GM18519 (cell line): ENCODE data around the gene RAB6B.

Source experiments
- ATAC-seq: cut with Tn5 transposase; IDR thresholded peaks from one replicate; pipeline ENCODE4 v1.9.1; 2021; ENCODE audit warnings: mild to moderate bottlenecking, moderate library complexity; ENCODE audit not compliant: unreplicated experiment, low FRiP score

Gene RAB6B

GRCh38 chr3:133897547-133897946 lies 1.9 kb upstream of the RAB6B start:
- no peak for ATAC-seq

GRCh38 chr3:133896002-133896761 lies 500 bp upstream of the RAB6B start:
- ATAC-seq = no peak

- ATAC-seq = no peak
Measured at GRCh38 chr3:133894353-133895207, 1.1 kb downstream of the RAB6B start.

- ATAC-seq = no peak
Measured at GRCh38 chr3:133893683-133894352, 1.9 kb downstream of the RAB6B start.

- ATAC-seq = no peak
Measured at GRCh38 chr3:133892541-133893231, 3.0 kb downstream of the RAB6B start.

- no peak for ATAC-seq
Measured at GRCh38 chr3:133891662-133892378, 3.9 kb downstream of the RAB6B start.

GRCh38 chr3:133890972-133891644 lies 4.6 kb downstream of the RAB6B start:
- ATAC-seq = no peak

GRCh38 chr3:133890037-133890436 lies 5.6 kb downstream of the RAB6B start:
- no peak for ATAC-seq

GRCh38 chr3:133888726-133889340 lies 6.8 kb downstream of the RAB6B start:
- no peak for ATAC-seq

GRCh38 chr3:133887803-133888703 lies 7.6 kb downstream of the RAB6B start:
- no peak for ATAC-seq

- ATAC-seq = no peak
Measured at GRCh38 chr3:133887074-133887802, 8.4 kb downstream of the RAB6B start.

GRCh38 chr3:133886031-133886722 lies 9.5 kb downstream of the RAB6B start:
- ATAC-seq = no peak

GRCh38 chr3:133884887-133885711 lies 10.6 kb downstream of the RAB6B start:
- ATAC-seq = no peak

- ATAC-seq = no peak
Measured at GRCh38 chr3:133884054-133884886, 11.4 kb downstream of the RAB6B start.

GRCh38 chr3:133883641-133884040 lies 12.0 kb downstream of the RAB6B start:
- ATAC-seq = no peak
